K562 (cell line): Measurements from ENCODE around the gene EPHB4. TPM values are rescaled to one million over a fixed set of nuclear protein-coding genes. Genes with fewer than 3 reads are reported as not detected.

ENCODE experiments used
- CBFB ChIP-seq: sonication (generic); formaldehyde crosslinking; IDR thresholded peaks from 2 replicates; pipeline ENCODE4 v1.4.0; 2020; ENCODE audit warnings: mild to moderate bottlenecking, missing genetic modification reagents
- FOXP1 ChIP-seq: sonication (generic); formaldehyde crosslinking; IDR thresholded peaks from 2 replicates; pipeline ENCODE4 v1.8.0; 2022; ENCODE audit warnings: mild to moderate bottlenecking, missing genetic modification reagents
- HMGN3 ChIP-seq: IDR thresholded peaks from 2 replicates; pipeline ENCODE4 v1.6.1; 2011; ENCODE audit warnings: borderline replicate concordance, low read depth, mild to moderate bottlenecking, mixed read lengths, low read length; ENCODE audit not compliant: insufficient read length; ENCODE audit errors: extremely low read depth
- HNRNPLL ChIP-seq: fragments of 200-400 bp; formaldehyde crosslinking; IDR thresholded peaks from 2 replicates; pipeline ENCODE4 v1.6.1; 2017; ENCODE audit warnings: low read length, low read depth, mild to moderate bottlenecking; ENCODE audit not compliant: poor library complexity, severe bottlenecking
- MLX ChIP-seq, 2 experiments: fragments of 450-650 bp in 1 of 2; sonication (generic) in 1 of 2; formaldehyde crosslinking; conservative IDR thresholded peaks; 2 replicates each; pipeline versions ENCODE4 v1.4.0 to v1.8.1; 2020 to 2022; ENCODE audit warnings: mild to moderate bottlenecking in 1 of 2, missing genetic modification reagents in 1 of 2
- MNT ChIP-seq, 2 experiments: fragments of 450-650 bp; conservative IDR thresholded peaks; 2 replicates each; pipeline ENCODE4 v1.6.1; 2017; ENCODE audit warnings: mild to moderate bottlenecking in 2 of 2, moderate library complexity in 2 of 2
- NCOR1 ChIP-seq: fragments of 450-650 bp; IDR thresholded peaks from 2 replicates; pipeline ENCODE4 v1.6.1; 2016; ENCODE audit warnings: mild to moderate bottlenecking, moderate library complexity
- NR2F6 ChIP-seq: fragments of 450-650 bp; formaldehyde crosslinking; IDR thresholded peaks from 2 replicates; pipeline ENCODE4 v1.4.0; 2020; ENCODE audit warnings: mild to moderate bottlenecking
- POLR2H ChIP-seq: IDR thresholded peaks from 2 replicates; pipeline ENCODE4 v1.6.1; 2016; ENCODE audit warnings: missing genetic modification characterization, low read depth, mild to moderate bottlenecking, control low read depth, missing compliant biosample characterization, moderate library complexity
- POLR3A ChIP-seq: IDR thresholded peaks from 2 replicates; pipeline ENCODE4 v1.6.1; 2011; ENCODE audit warnings: borderline replicate concordance, mild to moderate bottlenecking, moderate library complexity; ENCODE audit not compliant: insufficient read length, insufficient read depth; ENCODE audit errors: extremely low read depth
- RFX5 ChIP-seq: IDR thresholded peaks from 2 replicates; pipeline ENCODE4 v1.6.1; 2011; ENCODE audit warnings: low read depth, mild to moderate bottlenecking, improper control_type of control experiment, low read length
- RFX7 ChIP-seq: fragments of 250-450 bp; sonication (Bioruptor Pico); IDR thresholded peaks from 2 replicates; pipeline ENCODE4 v1.5.1; 2021; ENCODE audit warnings: mild to moderate bottlenecking
- TAF9B ChIP-seq: fragments of 450-650 bp; IDR thresholded peaks from 2 replicates; pipeline ENCODE4 v1.6.1; 2018; ENCODE audit warnings: mild to moderate bottlenecking; ENCODE audit not compliant: partially characterized antibody
- TAL1 ChIP-seq: fragments of 450-650 bp; IDR thresholded peaks from 2 replicates; pipeline ENCODE4 v1.6.1; 2016; ENCODE audit warnings: mild to moderate bottlenecking
- THRAP3 ChIP-seq: fragments of 450-650 bp; IDR thresholded peaks from 2 replicates; pipeline ENCODE4 v1.6.1; 2016; ENCODE audit warnings: mild to moderate bottlenecking, inconsistent platforms, borderline replicate concordance
- ZC3H8 ChIP-seq: fragments of 450-650 bp; IDR thresholded peaks from 2 replicates; pipeline ENCODE4 v1.6.1; 2017
- ZFPM2 ChIP-seq: fragments of 250-450 bp; sonication (Bioruptor Pico); IDR thresholded peaks from 2 replicates; pipeline ENCODE4 v1.5.1; 2022; ENCODE audit warnings: mild to moderate bottlenecking
- ZKSCAN1 ChIP-seq: fragments of 150-350 bp; IDR thresholded peaks from 2 replicates; pipeline ENCODE4 v1.6.1; 2016; ENCODE audit warnings: low read depth, low read length
- ZNF140 ChIP-seq: fragments of 250-450 bp; sonication (Bioruptor Pico); IDR thresholded peaks from 2 replicates; pipeline ENCODE4 v1.8.0; 2021; ENCODE audit warnings: moderate library complexity, mild to moderate bottlenecking, inconsistent platforms
- ZNF431 ChIP-seq: sonication (generic); formaldehyde crosslinking; IDR thresholded peaks from 2 replicates; pipeline ENCODE4 v1.8.0; 2022; ENCODE audit warnings: mild to moderate bottlenecking, missing genetic modification reagents
- ZNF589 ChIP-seq: fragments of 200-800 bp; sonication (Bioruptor generic); IDR thresholded peaks from 2 replicates; pipeline ENCODE4 v1.6.1; 2016; ENCODE audit warnings: low read depth, missing genetic modification characterization, missing compliant biosample characterization
- polyA plus RNA-seq, 8 experiments: library from polyadenylated mRNA; depleted of rRNA in 4 of 8; stranded (reverse) in 5 of 8; unstranded in 3 of 8; fragments of >200 nt; fragmentation: Nextera tagmentation in 2 of 8; fragmentation: Illumina TruSeq in 1 of 8; extraction: Ambion mirVana in 2 of 8; extraction: Trizol in 1 of 8; gene quantifications; 2 replicates each; pipeline versions ENCODE4 v1.2.1 to v1.2.3, GENCODE V29; 2011 to 2014; ENCODE audit warnings: inconsistent platforms in 1 of 8, missing spikeins in 1 of 8
- total RNA-seq, 7 experiments: library from RNA; depleted of rRNA in 6 of 7; stranded (reverse); fragments of >200 nt in 6 of 7; fragmentation: Illumina TruSeq in 2 of 7; extraction: Trizol in 2 of 7; gene quantifications; 2 replicates each; pipeline versions ENCODE4 v1.2.1 to v1.2.3, GENCODE V29; 2011 to 2021; ENCODE audit warnings: low replicate concordance in 1 of 7
- TF ChIP-seq, protein P1 (sequence below), 2 experiments: fragments of 450-650 bp; IDR thresholded peaks; 2 replicates each; pipeline ENCODE4 v1.6.1; 2016
- TF ChIP-seq, protein P2 (sequence below): fragments of 200-400 bp; formaldehyde crosslinking; IDR thresholded peaks from 2 replicates; pipeline ENCODE4 v1.6.1; 2017; ENCODE audit warnings: mild to moderate bottlenecking, low read depth, low read length, moderate library complexity

Gene EPHB4
- total and polyA plus RNA-seq, 9 of the 15 experiments (the other 6 are each of a cell fraction or from before 2014, with no cell fraction given), result 1.2 to 82.1 (median 37.9) TPM

DNA sequence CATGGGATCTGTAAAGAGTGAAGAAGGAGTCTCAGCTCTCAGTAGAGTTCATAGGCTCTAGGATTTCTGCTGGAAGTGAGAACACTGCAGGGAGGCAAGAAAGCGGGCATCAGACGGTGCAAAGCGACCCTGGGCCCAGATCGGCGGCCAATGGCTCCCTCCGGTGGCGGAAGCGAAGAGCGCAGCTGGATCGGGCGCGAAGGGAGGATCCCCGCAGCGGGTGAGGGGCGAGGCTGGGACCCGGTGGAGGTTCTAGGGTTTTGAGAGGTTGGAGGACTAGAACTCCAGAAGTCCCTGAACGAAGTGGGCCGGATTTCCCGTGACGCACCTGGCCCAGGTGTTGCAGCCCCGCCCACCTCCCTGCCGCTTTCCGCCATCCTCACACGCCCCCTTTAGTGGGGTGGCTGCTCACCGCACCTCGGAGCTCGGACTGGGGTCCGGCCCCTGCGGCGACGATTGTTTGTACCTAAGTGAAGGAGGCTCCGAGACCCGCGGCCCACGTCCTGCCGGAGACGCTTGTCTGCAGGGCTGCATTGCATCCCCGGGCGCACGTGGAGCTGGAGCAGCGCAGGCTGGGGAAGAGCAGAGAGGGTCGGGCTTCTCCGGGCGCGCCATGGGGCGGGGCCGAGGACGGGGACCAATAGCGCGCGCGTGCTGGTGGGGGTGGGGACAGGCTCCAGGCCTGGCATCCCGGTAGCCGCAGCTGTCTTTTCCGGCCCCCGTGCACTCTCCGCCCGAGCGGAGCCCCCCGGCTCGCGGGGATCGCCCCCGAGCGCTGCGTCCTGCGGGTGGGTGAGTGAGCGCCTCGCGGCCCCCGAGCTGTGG lies 24.9 kb upstream of the EPHB4 start, which contains the start of gene SLC12A9 (continued):
- TF ChIP-seq ZNF589 (CRISPR knock-in tag) (0 out of 2 replicates have a peak, but pooled peaks have one; percentile 3), TAF9B (no peak), TAL1 (no peak), HNRNPLL (no peak), POLR3A (no peak), ZKSCAN1 (no peak; the same call in 1 of the 2 replicates), HMGN3 (no peak), ZC3H8 (no peak), NR2F6 (no peak), RFX7 (CRISPR knock-in tag) (no peak), NCOR1 (no peak), RFX5 (no peak), CBFB (CRISPR knock-in tag) (peak; percentile 92), ZNF140 (no peak), MNT (conservative IDR thresholded peaks at IDR 0.05) (peak; percentile 100), THRAP3 (no peak), FOXP1 (CRISPR knock-in tag) (peak; percentile 49; the same call in 1 of the 2 replicates), MLX (CRISPR knock-in tag; conservative IDR thresholded peaks at IDR 0.05) (no peak), ZFPM2 (no peak), POLR2H (no peak), ZNF431 (0 out of 2 replicates have a peak, but pooled peaks have one; percentile 59)
- TF ChIP-seq, protein P1, sequence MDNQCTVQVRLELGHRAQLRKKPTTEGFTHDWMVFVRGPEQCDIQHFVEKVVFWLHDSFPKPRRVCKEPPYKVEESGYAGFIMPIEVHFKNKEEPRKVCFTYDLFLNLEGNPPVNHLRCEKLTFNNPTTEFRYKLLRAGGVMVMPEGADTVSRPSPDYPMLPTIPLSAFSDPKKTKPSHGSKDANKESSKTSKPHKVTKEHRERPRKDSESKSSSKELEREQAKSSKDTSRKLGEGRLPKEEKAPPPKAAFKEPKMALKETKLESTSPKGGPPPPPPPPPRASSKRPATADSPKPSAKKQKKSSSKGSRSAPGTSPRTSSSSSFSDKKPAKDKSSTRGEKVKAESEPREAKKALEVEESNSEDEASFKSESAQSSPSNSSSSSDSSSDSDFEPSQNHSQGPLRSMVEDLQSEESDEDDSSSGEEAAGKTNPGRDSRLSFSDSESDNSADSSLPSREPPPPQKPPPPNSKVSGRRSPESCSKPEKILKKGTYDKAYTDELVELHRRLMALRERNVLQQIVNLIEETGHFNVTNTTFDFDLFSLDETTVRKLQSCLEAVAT (IDR thresholded peaks at IDR 0.05), result no peak
- TF ChIP-seq, protein P2, sequence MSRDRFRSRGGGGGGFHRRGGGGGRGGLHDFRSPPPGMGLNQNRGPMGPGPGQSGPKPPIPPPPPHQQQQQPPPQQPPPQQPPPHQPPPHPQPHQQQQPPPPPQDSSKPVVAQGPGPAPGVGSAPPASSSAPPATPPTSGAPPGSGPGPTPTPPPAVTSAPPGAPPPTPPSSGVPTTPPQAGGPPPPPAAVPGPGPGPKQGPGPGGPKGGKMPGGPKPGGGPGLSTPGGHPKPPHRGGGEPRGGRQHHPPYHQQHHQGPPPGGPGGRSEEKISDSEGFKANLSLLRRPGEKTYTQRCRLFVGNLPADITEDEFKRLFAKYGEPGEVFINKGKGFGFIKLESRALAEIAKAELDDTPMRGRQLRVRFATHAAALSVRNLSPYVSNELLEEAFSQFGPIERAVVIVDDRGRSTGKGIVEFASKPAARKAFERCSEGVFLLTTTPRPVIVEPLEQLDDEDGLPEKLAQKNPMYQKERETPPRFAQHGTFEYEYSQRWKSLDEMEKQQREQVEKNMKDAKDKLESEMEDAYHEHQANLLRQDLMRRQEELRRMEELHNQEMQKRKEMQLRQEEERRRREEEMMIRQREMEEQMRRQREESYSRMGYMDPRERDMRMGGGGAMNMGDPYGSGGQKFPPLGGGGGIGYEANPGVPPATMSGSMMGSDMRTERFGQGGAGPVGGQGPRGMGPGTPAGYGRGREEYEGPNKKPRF, result no peak
